Endothelial cell of umbilical vein (primary cell): ENCODE results near the gene MISFA. TPM values are rescaled to one million over a fixed set of nuclear protein-coding genes. Genes with fewer than 3 reads are reported as not detected.

ENCODE experiments used
- BruUV-seq: library from RNA; stranded (reverse); fragments of 400-500 nt; replicated peaks from 2 replicates; lab custom pipeline; 2021; lab: Mats Ljungman, UMichigan
- CTCF ChIA-PET: fragments of 300-600, 350-600 bp; sonication (Branson Sonifier 250); formaldehyde crosslinking; loops from one replicate; lab custom pipeline; 2021; ENCODE audit warnings: antibody characterized with exemption, inconsistent platforms; lab: Charles Lee
- POLR2A ChIA-PET: fragments of 300-600, 350-600 bp; sonication (Branson Sonifier 250); formaldehyde crosslinking; loops from one replicate; lab custom pipeline; 2021; ENCODE audit warnings: antibody characterized with exemption, inconsistent platforms; lab: Charles Lee
- DNase-seq: peaks from one replicate; pipeline ENCODE4 v3.0.0-alpha.2; 2011; ENCODE audit warnings: low read depth, low spot score
- FAIRE-seq: peaks from 2 replicates; lab custom pipeline; 2011; peaks lifted over from hg19 to GRCh38; lab: Jason Lieb, UNC
- H2AFZ ChIP-seq: 2 replicates; pipeline ENCODE4 v1.6.0; 2012; ENCODE audit warnings: low read depth, low read length, control low read depth, inconsistent platforms
- H3K27ac ChIP-seq: 2 replicates; pipeline ENCODE4 v1.5.1; 2011; ENCODE audit warnings: low read depth, mild to moderate bottlenecking, control low read depth, low read length, moderate library complexity; ENCODE audit not compliant: insufficient read depth
- H3K27me3 ChIP-seq, 2 experiments: 2 replicates each; pipeline versions ENCODE4 v1.6.0 to v1.6.1; 2011; ENCODE audit warnings: low read length in 2 of 2, mixed read lengths in 1 of 2; ENCODE audit not compliant: control insufficient read depth in 2 of 2, insufficient read depth in 2 of 2
- H3K36me3 ChIP-seq, 2 experiments: 2 replicates in 1 of 2; 3 replicates in 1 of 2; pipeline ENCODE4 v1.5.1; 2011; ENCODE audit warnings: low read length in 2 of 2, mild to moderate bottlenecking in 1 of 2, moderate library complexity in 1 of 2; ENCODE audit not compliant: control insufficient read depth in 2 of 2, insufficient read depth in 2 of 2; ENCODE audit errors: extremely low read depth in 1 of 2
- H3K4me1 ChIP-seq: 3 replicates; pipeline ENCODE4 v1.5.1; 2011; ENCODE audit warnings: mild to moderate bottlenecking, low read length; ENCODE audit not compliant: control insufficient read depth, insufficient read depth; ENCODE audit errors: extremely low read depth
- H3K4me2 ChIP-seq: 2 replicates; pipeline ENCODE4 v1.6.1; 2011; ENCODE audit warnings: low read length, control low read depth, mixed read lengths; ENCODE audit not compliant: insufficient read depth
- H3K4me3 ChIP-seq, 3 experiments: fragments of 200-600 bp in 1 of 3; sonication (generic), shearing (Covaris generic) in 1 of 3; replicated peaks in 1 of 3; 2 replicates each; pipeline ENCODE4 v1.5.1; 2011 to 2016; ENCODE audit warnings: control low read depth in 3 of 3, low read length in 3 of 3, mild to moderate bottlenecking in 2 of 3, inconsistent platforms in 1 of 3, low read depth in 1 of 3, moderate library complexity in 1 of 3; ENCODE audit not compliant: insufficient read depth in 1 of 3
- H3K79me2 ChIP-seq: 2 replicates; pipeline ENCODE4 v1.6.0; 2012; ENCODE audit warnings: low read length, inconsistent platforms; ENCODE audit not compliant: control insufficient read depth, insufficient read depth
- H3K9ac ChIP-seq: replicated peaks from 2 replicates; pipeline ENCODE3; 2011; ENCODE audit warnings: low read length, control low read depth; ENCODE audit not compliant: insufficient read depth; ENCODE audit errors: extremely low read depth
- H3K9me1 ChIP-seq: replicated peaks from 3 replicates; pipeline ENCODE4 v1.6.0; 2011; ENCODE audit warnings: mild to moderate bottlenecking, low read length; ENCODE audit not compliant: control insufficient read depth, insufficient read depth; ENCODE audit errors: extremely low read depth
- H3K9me3 ChIP-seq: replicated peaks from 2 replicates; pipeline ENCODE4 v1.5.1; 2012; ENCODE audit warnings: low read length, inconsistent platforms; ENCODE audit not compliant: control insufficient read depth, insufficient read depth
- H4K20me1 ChIP-seq: replicated peaks from 2 replicates; pipeline ENCODE3; 2011; ENCODE audit warnings: mild to moderate bottlenecking, low read length; ENCODE audit not compliant: control insufficient read depth, insufficient read depth; ENCODE audit errors: extremely low read depth
- EZH2 ChIP-seq: IDR thresholded peaks from 2 replicates; pipeline ENCODE4 v1.6.1; 2012; ENCODE audit warnings: borderline replicate concordance, low read depth, mild to moderate bottlenecking, moderate library complexity, low read length, inconsistent platforms; ENCODE audit not compliant: severe bottlenecking
- FOS ChIP-seq: IDR thresholded peaks from 2 replicates; pipeline ENCODE4 v1.6.1; 2011; ENCODE audit warnings: mild to moderate bottlenecking, low read length, moderate library complexity, borderline replicate concordance; ENCODE audit not compliant: insufficient read depth
- GATA2 ChIP-seq: IDR thresholded peaks from 2 replicates; pipeline ENCODE4 v1.7.0; 2011; ENCODE audit warnings: low read depth, mild to moderate bottlenecking, moderate library complexity, mixed read lengths, low read length; ENCODE audit not compliant: insufficient read length, insufficient read depth
- JUN ChIP-seq: IDR thresholded peaks from 2 replicates; pipeline ENCODE4 v1.6.1; 2011; ENCODE audit warnings: borderline replicate concordance, low read depth; ENCODE audit not compliant: insufficient read length, insufficient read depth
- MYC ChIP-seq: IDR thresholded peaks from one replicate; pipeline ENCODE4 v1.6.1; 2011; ENCODE audit warnings: mild to moderate bottlenecking, low read depth, low read length
- POLR2A ChIP-seq: IDR thresholded peaks from 2 replicates; pipeline ENCODE4 v1.6.1; 2012; ENCODE audit warnings: low read depth, mild to moderate bottlenecking, control low read depth, low read length
- POLR2AphosphoS5 ChIP-seq: IDR thresholded peaks from 2 replicates; pipeline ENCODE4 v1.6.1; 2012; ENCODE audit warnings: low read depth, mild to moderate bottlenecking, control low read depth, low read length, moderate library complexity; ENCODE audit not compliant: insufficient read depth
- dilution Hi-C: fragments of 300-500 bp; cut with MboI; formaldehyde crosslinking; loops from one replicate; pipeline ENCODE4 v1.15.0; 2019; ENCODE audit warnings: low sequenced_read_pairs; ENCODE audit not compliant: extremely low pct_ligation_motif_present
- intact Hi-C: fragments of 100-400 bp; cut with micrococcal nuclease; formaldehyde crosslinking; loops from one replicate; pipeline ENCODE4 v1.10.0; 2022
- polyA plus RNA-seq, 4 experiments: library from polyadenylated mRNA; depleted of rRNA in 3 of 4; stranded (reverse) in 3 of 4; unstranded in 1 of 4; fragments of >200 nt; gene quantifications; 2 replicates each; pipeline versions ENCODE4 v1.2.1 to v1.2.3, GENCODE V29; 2011 to 2012; ENCODE audit warnings: missing spikeins in 1 of 4
- total RNA-seq: library from RNA; stranded (reverse); gene quantifications from 2 replicates; pipeline ENCODE4 v1.2.3, GENCODE V29; 2021
- TF ChIP-seq, protein P1 (sequence below), 2 donors: IDR thresholded peaks; 1 replicate in 1 of 2; 2 replicates in 1 of 2; pipeline ENCODE4 v1.5.1; 2011; ENCODE audit warnings: low read length in 2 of 2, mild to moderate bottlenecking in 2 of 2, moderate library complexity in 2 of 2, control low read depth in 1 of 2, inconsistent platforms in 1 of 2, low read depth in 1 of 2; ENCODE audit not compliant: insufficient read depth in 1 of 2; ENCODE audit errors: extremely low read depth in 1 of 2
- TF ChIP-seq, protein P2 (sequence below): IDR thresholded peaks from 2 replicates; pipeline ENCODE4 v1.6.1; 2011; ENCODE audit not compliant: insufficient read depth, insufficient read length

The MISFA gene
- total and polyA plus RNA-seq, 2 donors (not counting 3 experiments of a cell fraction or from before 2014, with no cell fraction given) = 1.4 to 3.6 TPM

DNA sequence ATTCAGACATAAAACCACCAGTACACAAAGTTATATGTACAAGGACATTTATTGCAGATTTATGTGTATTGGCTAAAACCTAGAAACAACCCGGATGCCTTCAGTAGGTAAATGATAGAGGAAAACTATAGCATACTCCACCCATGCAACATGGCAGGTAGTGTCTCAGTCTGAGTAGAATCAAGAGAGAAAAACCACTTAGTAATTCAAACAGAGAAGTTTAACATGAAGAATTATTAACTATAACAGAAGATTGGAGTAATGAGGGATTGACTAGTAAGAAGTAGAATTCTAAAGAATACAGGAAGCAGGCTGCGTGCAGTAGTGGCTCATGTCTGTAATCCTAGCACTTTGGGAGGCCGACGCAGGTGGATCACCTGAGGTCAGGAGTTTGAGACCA lies 50.8 kb downstream of the MISFA start:
- DNase-seq = no peak
- Histone ChIP-seq H3K9ac (no peak overlapping the region), H3K79me2 (no peaks in the 10 kb centered on the region), H3K4me3 (no peak overlapping the region), H3K4me2 (no peak overlapping the region), H3K27ac (no peak overlapping the region), H3K27me3 (no peaks in the 10 kb centered on the region), H4K20me1 (no peaks in the 10 kb centered on the region), H3K9me3 (no peaks in the 10 kb centered on the region), H3K36me3 (no peaks in the 10 kb centered on the region), H3K4me1 (no peaks in the 10 kb centered on the region), H3K9me1 (no peaks in the 10 kb centered on the region), H2AFZ (no peak overlapping the region)
- ChIA-PET POLR2A (interaction anchor here (0.6 kb wide), 1 partner anchor 346 kb away, joined by 5 read pairs; no protein-coding TSS in a partner anchor), CTCF (interaction anchor here (1.0 to 5.3 kb wide), 10 partner anchors 9 to 535 kb away, joined by 3 to 63 read pairs (median 4); no protein-coding TSS in a partner anchor)
- no TSS peak for BruUV-seq
- no peak for FAIRE-seq
- intact Hi-C loops (loop anchor here (5.0 kb wide), 1 partner anchor 238 kb away; the partner anchor contains the start of gene LDHC), dilution Hi-C loops (no loop called here)
- TF ChIP-seq MYC (no peak), JUN (no peak), FOS (no peak), POLR2AphosphoS5 (no peak), EZH2 (no peak), POLR2A (no peak), GATA2 (no peak)
- TF ChIP-seq, protein P1, sequence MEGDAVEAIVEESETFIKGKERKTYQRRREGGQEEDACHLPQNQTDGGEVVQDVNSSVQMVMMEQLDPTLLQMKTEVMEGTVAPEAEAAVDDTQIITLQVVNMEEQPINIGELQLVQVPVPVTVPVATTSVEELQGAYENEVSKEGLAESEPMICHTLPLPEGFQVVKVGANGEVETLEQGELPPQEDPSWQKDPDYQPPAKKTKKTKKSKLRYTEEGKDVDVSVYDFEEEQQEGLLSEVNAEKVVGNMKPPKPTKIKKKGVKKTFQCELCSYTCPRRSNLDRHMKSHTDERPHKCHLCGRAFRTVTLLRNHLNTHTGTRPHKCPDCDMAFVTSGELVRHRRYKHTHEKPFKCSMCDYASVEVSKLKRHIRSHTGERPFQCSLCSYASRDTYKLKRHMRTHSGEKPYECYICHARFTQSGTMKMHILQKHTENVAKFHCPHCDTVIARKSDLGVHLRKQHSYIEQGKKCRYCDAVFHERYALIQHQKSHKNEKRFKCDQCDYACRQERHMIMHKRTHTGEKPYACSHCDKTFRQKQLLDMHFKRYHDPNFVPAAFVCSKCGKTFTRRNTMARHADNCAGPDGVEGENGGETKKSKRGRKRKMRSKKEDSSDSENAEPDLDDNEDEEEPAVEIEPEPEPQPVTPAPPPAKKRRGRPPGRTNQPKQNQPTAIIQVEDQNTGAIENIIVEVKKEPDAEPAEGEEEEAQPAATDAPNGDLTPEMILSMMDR (IDR thresholded peaks at IDR 0.05; ENCODE audit: extremely low read depth in 1 of 2, insufficient read depth in 1 of 2, low read depth in 1 of 2, low read length in 2 of 2) = no peak
- TF ChIP-seq, protein P2, sequence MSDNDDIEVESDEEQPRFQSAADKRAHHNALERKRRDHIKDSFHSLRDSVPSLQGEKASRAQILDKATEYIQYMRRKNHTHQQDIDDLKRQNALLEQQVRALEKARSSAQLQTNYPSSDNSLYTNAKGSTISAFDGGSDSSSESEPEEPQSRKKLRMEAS = no peak
